ENCODE measurements around the gene SYT9. TPM values are rescaled to one million over a fixed set of nuclear protein-coding genes. Genes with fewer than 3 reads are reported as not detected.

The SYT9 gene
- total RNA-seq, 1 donor = 0.09 TPM

DNA sequence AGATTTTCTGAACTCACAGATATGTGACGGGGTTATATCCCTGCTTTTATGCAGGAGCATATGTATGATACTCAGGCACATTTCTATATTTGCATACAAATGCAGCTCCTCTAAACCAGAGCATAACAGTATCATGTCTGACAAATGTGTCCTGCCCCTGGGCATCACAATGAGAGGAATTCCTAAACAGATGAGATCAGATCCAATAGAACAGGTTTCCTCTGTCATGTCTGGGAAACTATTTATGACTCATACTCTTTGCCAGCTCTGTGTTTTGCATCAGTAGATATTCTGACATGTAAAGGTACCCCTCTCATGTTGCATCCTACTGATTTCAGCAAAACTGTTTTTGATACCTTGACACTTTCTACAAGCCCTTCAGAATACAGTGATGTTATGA is 29.4 kb downstream of the SYT9 start:
- H3K4me3 ChIP-seq (ENCODE audit: low read depth, low read length) = no peak overlapping the region
- DNase-seq (ENCODE audit: low read depth) = no peak
- no peak for TF ChIP-seq CTCF (IDR thresholded peaks at IDR 0.05; ENCODE audit: insufficient read depth, low read length)

GRCh38 chr11:7281809-7282208 is 30.1 kb downstream of the SYT9 start:
- no peak overlapping the region for H3K4me3 ChIP-seq (ENCODE audit: low read depth, low read length)
- TF ChIP-seq CTCF (IDR thresholded peaks at IDR 0.05; ENCODE audit: insufficient read depth, low read length) = no peak
- DNase-seq (ENCODE audit: low read depth) = no peak

GRCh38 chr11:7286178-7286577 is 34.5 kb downstream of the SYT9 start:
- DNase-seq (ENCODE audit: low read depth) = no peak
- no peak for TF ChIP-seq CTCF (IDR thresholded peaks at IDR 0.05; ENCODE audit: insufficient read depth, low read length)
- H3K4me3 ChIP-seq (ENCODE audit: low read depth, low read length) = no peak overlapping the region

GRCh38 chr11:7291100-7291829 is 39.6 kb downstream of the SYT9 start:
- no peak for DNase-seq (ENCODE audit: low read depth)
- no peak overlapping the region for H3K4me3 ChIP-seq (ENCODE audit: low read depth, low read length)
- no peak for TF ChIP-seq CTCF (IDR thresholded peaks at IDR 0.05; ENCODE audit: insufficient read depth, low read length)

- TF ChIP-seq CTCF (IDR thresholded peaks at IDR 0.05; ENCODE audit: insufficient read depth, low read length) = no peak
- no peak for DNase-seq (ENCODE audit: low read depth)
- no peak overlapping the region for H3K4me3 ChIP-seq (ENCODE audit: low read depth, low read length)
Observed at GRCh38 chr11:7292922-7293321, 41.2 kb downstream of the SYT9 start.

- no peak for TF ChIP-seq CTCF (IDR thresholded peaks at IDR 0.05; ENCODE audit: insufficient read depth, low read length)
- no peak overlapping the region for H3K4me3 ChIP-seq (ENCODE audit: low read depth, low read length)
- DNase-seq (ENCODE audit: low read depth) = no peak
Observed at GRCh38 chr11:7299393-7299792, 47.7 kb downstream of the SYT9 start.

- no peak for TF ChIP-seq CTCF (IDR thresholded peaks at IDR 0.05; ENCODE audit: insufficient read depth, low read length)
- H3K4me3 ChIP-seq (ENCODE audit: low read depth, low read length) = no peak overlapping the region
- DNase-seq (ENCODE audit: low read depth) = no peak
Observed at GRCh38 chr11:7300281-7300680, 48.6 kb downstream of the SYT9 start.

All from fibroblast of the aortic adventitia (primary cell).